MM.1S (cell line): ENCODE data around the gene THADA.

Experiments
- EZH2 ChIP-seq: fragments of 300-600 bp; sonication (generic); optimal IDR thresholded peaks from 2 replicates; pipeline ENCODE3; 2017; ENCODE audit warnings: low read depth, mild to moderate bottlenecking, antibody characterized with exemption, low read length, mixed read lengths
- TF ChIP-seq, protein P1 (sequence below): fragments of 300-600 bp; sonication (generic); IDR thresholded peaks from 2 replicates; pipeline ENCODE4 v1.5.1; 2016; ENCODE audit warnings: antibody characterized with exemption, low read length, mixed read lengths

DNA sequence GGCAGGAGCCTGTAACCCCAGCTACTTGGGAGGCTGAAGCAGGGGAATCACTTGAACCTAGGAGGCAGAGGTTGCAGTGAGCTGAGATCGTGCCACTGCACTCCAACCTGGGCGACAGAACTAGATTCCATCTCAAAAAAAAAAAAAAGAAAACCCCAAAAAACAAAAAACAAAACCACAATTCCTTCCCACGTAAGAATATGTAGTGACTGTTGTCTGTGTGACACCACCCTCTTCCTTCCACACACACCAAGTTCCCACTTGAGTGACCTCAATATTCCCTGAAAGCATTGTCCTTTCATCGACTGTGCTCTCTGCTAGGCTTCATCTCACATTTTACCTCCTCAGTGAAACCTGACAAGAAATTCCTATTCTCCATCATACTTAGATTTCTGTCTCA lies 8.8 kb upstream of the THADA start:
- TF ChIP-seq, protein P1, sequence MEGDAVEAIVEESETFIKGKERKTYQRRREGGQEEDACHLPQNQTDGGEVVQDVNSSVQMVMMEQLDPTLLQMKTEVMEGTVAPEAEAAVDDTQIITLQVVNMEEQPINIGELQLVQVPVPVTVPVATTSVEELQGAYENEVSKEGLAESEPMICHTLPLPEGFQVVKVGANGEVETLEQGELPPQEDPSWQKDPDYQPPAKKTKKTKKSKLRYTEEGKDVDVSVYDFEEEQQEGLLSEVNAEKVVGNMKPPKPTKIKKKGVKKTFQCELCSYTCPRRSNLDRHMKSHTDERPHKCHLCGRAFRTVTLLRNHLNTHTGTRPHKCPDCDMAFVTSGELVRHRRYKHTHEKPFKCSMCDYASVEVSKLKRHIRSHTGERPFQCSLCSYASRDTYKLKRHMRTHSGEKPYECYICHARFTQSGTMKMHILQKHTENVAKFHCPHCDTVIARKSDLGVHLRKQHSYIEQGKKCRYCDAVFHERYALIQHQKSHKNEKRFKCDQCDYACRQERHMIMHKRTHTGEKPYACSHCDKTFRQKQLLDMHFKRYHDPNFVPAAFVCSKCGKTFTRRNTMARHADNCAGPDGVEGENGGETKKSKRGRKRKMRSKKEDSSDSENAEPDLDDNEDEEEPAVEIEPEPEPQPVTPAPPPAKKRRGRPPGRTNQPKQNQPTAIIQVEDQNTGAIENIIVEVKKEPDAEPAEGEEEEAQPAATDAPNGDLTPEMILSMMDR = no peak
- TF ChIP-seq EZH2 = no peak
